A673 (cell line): ENCODE measurements around the gene MVD. TPM values are rescaled to one million over a fixed set of nuclear protein-coding genes. Genes with fewer than 3 reads are reported as not detected.

Experiments
- BruUV-seq: library from RNA; stranded (reverse); fragments of 400-500 nt; replicated peaks from 2 replicates; lab custom pipeline; 2021; lab: Mats Ljungman, UMichigan
- CTCF ChIA-PET: fragments of 300-600 bp; sonication (Branson Sonifier 250); formaldehyde crosslinking; loops from one replicate; lab custom pipeline; 2022; ENCODE audit warnings: antibody characterized with exemption; lab: Charles Lee
- POLR2A ChIA-PET: fragments of 300-600 bp; sonication (Branson Sonifier 250); formaldehyde crosslinking; loops from one replicate; lab custom pipeline; 2022; ENCODE audit warnings: antibody characterized with exemption; ENCODE audit not compliant: low non-redundant PET; lab: Charles Lee
- DNase-seq: peaks from one replicate; pipeline ENCODE4 v3.0.0-alpha.2; 2015; ENCODE audit warnings: low spot score
- H3K27ac ChIP-seq: fragments of 200-600 bp; sonication (generic); 2 replicates; pipeline ENCODE4 v1.5.1; 2016; ENCODE audit warnings: mixed run types, low read depth, mild to moderate bottlenecking, mixed read lengths, antibody characterized with exemption, low read length; ENCODE audit not compliant: poor library complexity, severe bottlenecking
- H3K27me3 ChIP-seq: fragments of 200-600 bp; sonication (generic); replicated peaks from 2 replicates; pipeline ENCODE4 v1.6.1; 2017; ENCODE audit warnings: mixed run types, low read depth, mild to moderate bottlenecking, mixed read lengths, antibody characterized with exemption, low read length; ENCODE audit not compliant: insufficient read depth, poor library complexity
- H3K36me3 ChIP-seq: fragments of 200-600 bp; sonication (generic); 2 replicates; pipeline ENCODE4 v1.6.1; 2016; ENCODE audit warnings: mixed run types, mild to moderate bottlenecking, mixed read lengths, antibody characterized with exemption, low read length; ENCODE audit not compliant: insufficient read depth, poor library complexity, severe bottlenecking
- H3K4me1 ChIP-seq: fragments of 200-600 bp; sonication (generic); 2 replicates; pipeline ENCODE4 v1.6.1; 2017; ENCODE audit warnings: mixed run types, mild to moderate bottlenecking, mixed read lengths, antibody characterized with exemption, low read length; ENCODE audit not compliant: insufficient read depth, poor library complexity, severe bottlenecking
- H3K4me3 ChIP-seq: fragments of 200-600 bp; sonication (generic); 2 replicates; pipeline ENCODE4 v1.5.1; 2016; ENCODE audit warnings: low read depth, mixed run types, mild to moderate bottlenecking, mixed read lengths, low read length; ENCODE audit not compliant: poor library complexity, severe bottlenecking
- H3K9me3 ChIP-seq: fragments of 200-600 bp; sonication (generic); 2 replicates; pipeline ENCODE4 v1.6.1; 2016; ENCODE audit warnings: mixed run types, low read depth, mild to moderate bottlenecking, mixed read lengths, antibody characterized with exemption, low read length; ENCODE audit not compliant: poor library complexity, severe bottlenecking
- EZH2 ChIP-seq: fragments of 200-600 bp; sonication (generic); IDR thresholded peaks from 2 replicates; pipeline ENCODE4 v1.6.1; 2017; ENCODE audit warnings: borderline replicate concordance, low read depth, mild to moderate bottlenecking, mixed read lengths, antibody characterized with exemption, low read length; ENCODE audit not compliant: poor library complexity, severe bottlenecking
- intact Hi-C: fragments of 100-400 bp; cut with micrococcal nuclease; formaldehyde crosslinking; loops from one replicate; pipeline ENCODE4 v1.10.0; 2022; ENCODE audit not compliant: unreplicated experiment
- total RNA-seq: library from RNA; stranded (reverse); gene quantifications from 2 replicates; pipeline ENCODE4 v1.2.3, GENCODE V29; 2021
- TF ChIP-seq, protein P1 (sequence below): fragments of 300-800, 200-600 bp; sonication (generic); conservative IDR thresholded peaks from 2 replicates; pipeline ENCODE4 v1.5.1; 2017; ENCODE audit warnings: low read depth, mild to moderate bottlenecking, antibody characterized with exemption, low read length, moderate library complexity, mixed read lengths

Gene MVD
- total RNA-seq, 1 experiment from 2014 or later: 131 TPM

DNA sequence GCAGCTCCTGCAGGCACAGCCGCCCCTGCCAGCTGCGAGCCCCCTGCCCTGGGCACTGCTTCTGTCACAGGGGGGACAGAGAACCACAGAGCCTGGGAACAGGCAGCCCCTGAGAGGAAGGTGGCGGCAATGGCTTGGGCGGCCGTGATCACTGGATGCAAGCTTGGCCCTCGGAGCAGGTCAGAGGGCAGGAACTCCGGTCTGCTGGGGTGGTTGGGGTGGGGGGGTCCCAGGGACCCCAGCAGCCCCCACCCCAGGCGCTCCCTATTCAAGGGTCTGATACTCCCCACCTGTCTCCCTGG lies 10.2 kb downstream of the MVD start:
- Histone ChIP-seq H3K27ac (no peak overlapping the region), H3K4me3 (no peak overlapping the region), H3K9me3 (no peaks in the 10 kb centered on the region), H3K36me3 (peaks cover 41% of the 10 kb centered on the region), H3K4me1 (peaks cover 17% of the 10 kb centered on the region), H3K27me3 (no peaks in the 10 kb centered on the region)
- no peak for TF ChIP-seq EZH2
- TF ChIP-seq, protein P1, sequence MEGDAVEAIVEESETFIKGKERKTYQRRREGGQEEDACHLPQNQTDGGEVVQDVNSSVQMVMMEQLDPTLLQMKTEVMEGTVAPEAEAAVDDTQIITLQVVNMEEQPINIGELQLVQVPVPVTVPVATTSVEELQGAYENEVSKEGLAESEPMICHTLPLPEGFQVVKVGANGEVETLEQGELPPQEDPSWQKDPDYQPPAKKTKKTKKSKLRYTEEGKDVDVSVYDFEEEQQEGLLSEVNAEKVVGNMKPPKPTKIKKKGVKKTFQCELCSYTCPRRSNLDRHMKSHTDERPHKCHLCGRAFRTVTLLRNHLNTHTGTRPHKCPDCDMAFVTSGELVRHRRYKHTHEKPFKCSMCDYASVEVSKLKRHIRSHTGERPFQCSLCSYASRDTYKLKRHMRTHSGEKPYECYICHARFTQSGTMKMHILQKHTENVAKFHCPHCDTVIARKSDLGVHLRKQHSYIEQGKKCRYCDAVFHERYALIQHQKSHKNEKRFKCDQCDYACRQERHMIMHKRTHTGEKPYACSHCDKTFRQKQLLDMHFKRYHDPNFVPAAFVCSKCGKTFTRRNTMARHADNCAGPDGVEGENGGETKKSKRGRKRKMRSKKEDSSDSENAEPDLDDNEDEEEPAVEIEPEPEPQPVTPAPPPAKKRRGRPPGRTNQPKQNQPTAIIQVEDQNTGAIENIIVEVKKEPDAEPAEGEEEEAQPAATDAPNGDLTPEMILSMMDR: no peak
- no TSS peak for BruUV-seq
- POLR2A ChIA-PET: no interaction called here
- DNase-seq: no peak
- CTCF ChIA-PET: no interaction called here
- intact Hi-C loops: no loop called here

DNA sequence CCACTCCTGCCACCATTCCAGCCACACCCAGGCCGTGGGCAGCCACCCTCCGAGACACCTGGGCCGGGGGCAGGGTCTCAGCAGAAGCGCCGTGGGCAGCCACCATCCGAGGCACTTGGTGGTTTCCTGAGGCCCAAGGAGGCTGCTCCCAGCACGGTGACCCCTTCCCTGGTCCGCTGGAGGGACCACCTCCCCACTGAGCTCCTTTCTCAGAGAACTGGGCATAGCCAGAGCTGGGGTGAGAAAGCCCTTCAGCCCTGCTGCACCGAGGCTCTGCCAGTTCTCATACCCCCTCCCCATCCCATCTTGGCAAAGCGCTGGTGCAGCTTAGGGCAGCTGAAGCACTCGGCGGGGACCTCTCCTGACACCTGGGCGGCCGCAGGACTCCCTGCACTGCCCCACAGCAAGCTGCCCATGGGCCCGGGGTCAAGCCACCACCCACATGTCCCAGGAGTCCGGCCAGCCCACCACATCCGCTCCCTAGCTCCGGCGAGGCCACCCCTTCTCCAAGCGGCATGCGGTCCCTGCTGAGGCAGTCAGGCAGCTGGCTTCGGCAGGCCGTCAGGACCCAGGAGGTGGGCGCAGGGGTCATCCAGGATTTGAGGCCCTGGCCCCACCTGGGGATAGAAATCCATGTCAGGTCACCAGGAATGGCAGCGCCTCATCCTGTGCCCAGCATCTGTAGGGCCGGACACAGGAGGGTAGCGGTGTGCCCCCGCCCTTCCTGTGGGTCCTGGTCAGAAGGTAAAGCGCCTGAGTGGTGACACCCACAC lies 10.7 kb downstream of the MVD start:
- Histone ChIP-seq H3K27me3 (no peaks in the 10 kb centered on the region), H3K9me3 (no peaks in the 10 kb centered on the region), H3K27ac (no peak overlapping the region), H3K4me1 (peaks cover 17% of the 10 kb centered on the region), H3K36me3 (peaks cover 36% of the 10 kb centered on the region), H3K4me3 (no peak overlapping the region)
- ChIA-PET CTCF (no interaction called here), POLR2A (no interaction called here)
- BruUV-seq: TSS peak; percentile 33
- no peak for DNase-seq
- no peak for TF ChIP-seq EZH2
- TF ChIP-seq, protein P1: no peak
- intact Hi-C loops: no loop called here

DNA sequence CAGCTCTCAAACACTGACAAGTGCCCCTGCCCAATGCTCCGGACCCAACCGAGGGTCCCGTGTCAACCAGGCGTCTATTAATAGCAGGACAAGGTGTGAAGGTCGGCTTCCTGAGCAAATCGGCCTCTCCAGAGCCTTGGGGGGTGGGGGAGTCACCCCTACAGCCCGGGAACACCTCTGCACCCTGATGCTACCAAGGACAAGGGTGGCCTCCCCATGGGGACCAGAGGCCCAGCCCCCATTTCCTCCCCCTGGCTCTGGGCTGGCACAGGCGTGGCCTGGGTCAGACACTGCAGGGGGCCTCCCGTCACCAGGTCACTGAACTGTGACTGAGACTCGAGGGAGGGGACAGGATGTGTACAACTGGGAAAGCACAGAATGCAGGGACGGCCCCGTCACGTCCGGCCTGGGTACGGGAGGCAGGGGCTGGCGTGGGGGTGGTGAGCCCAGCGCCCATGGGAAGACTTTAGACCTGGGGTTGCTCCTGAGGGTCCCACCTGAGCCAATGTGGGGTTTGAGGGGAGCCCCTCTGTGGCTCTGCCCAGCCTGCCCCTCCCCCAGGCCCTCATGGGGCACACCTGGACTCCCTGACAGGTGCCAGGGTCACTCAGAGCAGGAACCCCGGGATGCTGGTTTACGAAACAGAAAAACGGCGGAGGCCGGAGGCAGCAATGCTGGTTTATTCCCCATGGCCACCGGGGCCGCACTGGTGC lies 11.5 kb downstream of the MVD start:
- DNase-seq: no peak
- H3K27me3 ChIP-seq: no peaks in the 10 kb centered on the region
- POLR2A ChIA-PET: no interaction called here
- H3K9me3 ChIP-seq: no peaks in the 10 kb centered on the region
- H3K4me1 ChIP-seq: peaks cover 17% of the 10 kb centered on the region
- no peak overlapping the region for H3K27ac ChIP-seq
- intact Hi-C loops: no loop called here
- CTCF ChIA-PET: no interaction called here
- peaks cover 30% of the 10 kb centered on the region for H3K36me3 ChIP-seq
- peak overlapping the region; percentile 74 for H3K4me3 ChIP-seq
- BruUV-seq: no TSS peak
- TF ChIP-seq EZH2: no peak
- TF ChIP-seq, protein P1: no peak
